ENCODE measurements around the gene WNK2.

The WNK2 gene

DNA sequence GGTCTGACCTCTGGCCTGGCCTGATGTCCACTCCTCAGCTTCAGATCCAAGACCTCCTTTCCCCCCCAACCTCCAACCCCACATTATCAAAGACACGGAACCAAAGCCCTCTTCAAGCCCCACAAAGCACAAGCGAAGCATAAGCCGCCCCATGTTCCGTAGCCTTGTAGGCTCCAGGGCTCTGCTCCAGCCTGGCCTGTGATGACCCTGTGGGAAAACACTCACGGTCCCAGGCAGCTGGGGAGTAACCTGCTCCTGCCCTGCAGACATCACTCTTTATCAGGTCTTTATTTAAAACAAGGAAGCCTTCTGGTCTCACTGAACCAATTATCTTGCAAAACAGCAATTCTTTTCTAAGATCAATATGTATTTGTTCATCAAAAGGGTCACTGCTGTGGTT lies 15.4 kb upstream of the WNK2 start:
- no peaks in the 10 kb centered on the region for H3K36me3 ChIP-seq
- no peaks in the 10 kb centered on the region for H3K4me1 ChIP-seq
- TF ChIP-seq CTCF (IDR thresholded peaks at IDR 0.05; ENCODE audit: low read depth, low read length) = no peak
- H3K27me3 ChIP-seq = no peaks in the 10 kb centered on the region
- H3K4me3 ChIP-seq (ENCODE audit: low read depth, low read length) = no peak overlapping the region
- DNase-seq = no peak
- no peaks in the 10 kb centered on the region for H3K9me3 ChIP-seq

GRCh38 chr9:93169444-93169843 lies 14.5 kb upstream of the WNK2 start:
- no peak overlapping the region for H3K4me3 ChIP-seq (ENCODE audit: low read depth, low read length)
- no peak for DNase-seq
- H3K4me1 ChIP-seq = no peaks in the 10 kb centered on the region
- H3K9me3 ChIP-seq = no peaks in the 10 kb centered on the region
- H3K36me3 ChIP-seq = no peaks in the 10 kb centered on the region
- no peaks in the 10 kb centered on the region for H3K27me3 ChIP-seq
- TF ChIP-seq CTCF (IDR thresholded peaks at IDR 0.05; ENCODE audit: low read depth, low read length) = no peak

GRCh38 chr9:93170571-93170970 lies 13.4 kb upstream of the WNK2 start:
- H3K36me3 ChIP-seq = no peaks in the 10 kb centered on the region
- H3K4me1 ChIP-seq = no peaks in the 10 kb centered on the region
- no peaks in the 10 kb centered on the region for H3K9me3 ChIP-seq
- no peak for DNase-seq
- H3K27me3 ChIP-seq = no peaks in the 10 kb centered on the region
- no peak for TF ChIP-seq CTCF (IDR thresholded peaks at IDR 0.05; ENCODE audit: low read depth, low read length)
- H3K4me3 ChIP-seq (ENCODE audit: low read depth, low read length) = no peak overlapping the region

GRCh38 chr9:93171261-93171990 lies 12.5 kb upstream of the WNK2 start:
- H3K4me1 ChIP-seq = no peaks in the 10 kb centered on the region
- H3K36me3 ChIP-seq = no peaks in the 10 kb centered on the region
- no peak for TF ChIP-seq CTCF (IDR thresholded peaks at IDR 0.05; ENCODE audit: low read depth, low read length)
- no peaks in the 10 kb centered on the region for H3K9me3 ChIP-seq
- no peak overlapping the region for H3K4me3 ChIP-seq (ENCODE audit: low read depth, low read length)
- DNase-seq = no peak
- H3K27me3 ChIP-seq = no peaks in the 10 kb centered on the region

DNA sequence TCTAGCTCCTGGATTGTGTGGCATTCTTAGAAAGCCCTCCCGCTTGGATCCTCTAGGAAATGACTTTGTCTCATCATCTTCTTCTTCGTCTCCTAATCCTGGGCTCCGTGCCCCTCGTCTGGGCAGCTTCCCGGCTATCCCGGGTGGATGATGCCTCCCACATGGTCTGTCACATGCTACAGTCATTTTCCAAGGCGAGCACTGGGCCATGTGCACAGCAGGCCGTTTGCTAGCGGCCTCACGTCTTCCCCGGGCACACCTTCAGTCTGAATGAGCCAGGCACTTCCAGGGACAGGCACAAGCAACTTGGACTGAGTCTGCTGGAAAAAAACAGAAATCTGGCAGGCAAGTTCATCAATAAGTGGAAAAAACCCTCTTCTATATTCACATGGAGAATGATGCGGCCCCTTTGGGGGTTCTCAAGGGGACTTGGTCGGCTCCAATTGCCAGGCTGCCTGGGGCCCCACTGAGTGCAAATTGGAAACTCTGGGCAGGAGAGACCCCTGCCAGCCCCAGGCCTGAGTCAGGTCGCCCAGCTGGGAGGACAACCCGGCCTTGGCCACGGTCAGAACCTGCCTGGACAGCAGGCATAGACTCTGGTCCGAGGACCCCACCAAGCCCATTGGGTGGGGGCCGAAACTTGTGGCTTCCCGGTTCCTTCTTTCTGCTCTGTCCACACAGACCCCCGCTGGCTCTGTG lies 11.1 kb upstream of the WNK2 start:
- TF ChIP-seq CTCF (IDR thresholded peaks at IDR 0.05; ENCODE audit: low read depth, low read length) = no peak
- H3K27me3 ChIP-seq = no peaks in the 10 kb centered on the region
- DNase-seq = no peak

More for the DNA sequence above, 11.1 kb upstream of the WNK2 start:
- H3K9me3 ChIP-seq = no peaks in the 10 kb centered on the region
- no peaks in the 10 kb centered on the region for H3K36me3 ChIP-seq
- no peak overlapping the region for H3K4me3 ChIP-seq (ENCODE audit: low read depth, low read length)
- no peaks in the 10 kb centered on the region for H3K4me1 ChIP-seq
